IPS-18c (cell line): Measurements from ENCODE around the gene ARMC3.
"Not testable (repeated sequence)": the region's sequence is repeated elsewhere in the genome, so short reads cannot be mapped to it uniquely, and the experiment has no call there.

Experiments used
- H3K4me3 ChIP-seq: 2 replicates; pipeline ENCODE4 v1.7.0; 2013; ENCODE audit warnings: low read depth, mild to moderate bottlenecking, low read length, moderate library complexity; ENCODE audit not compliant: insufficient read depth
- H3K9me3 ChIP-seq: one replicate; pipeline ENCODE4 v1.6.1; 2013; ENCODE audit warnings: mild to moderate bottlenecking, low read length, moderate library complexity; ENCODE audit not compliant: control insufficient read depth, insufficient read depth

Gene ARMC3

DNA sequence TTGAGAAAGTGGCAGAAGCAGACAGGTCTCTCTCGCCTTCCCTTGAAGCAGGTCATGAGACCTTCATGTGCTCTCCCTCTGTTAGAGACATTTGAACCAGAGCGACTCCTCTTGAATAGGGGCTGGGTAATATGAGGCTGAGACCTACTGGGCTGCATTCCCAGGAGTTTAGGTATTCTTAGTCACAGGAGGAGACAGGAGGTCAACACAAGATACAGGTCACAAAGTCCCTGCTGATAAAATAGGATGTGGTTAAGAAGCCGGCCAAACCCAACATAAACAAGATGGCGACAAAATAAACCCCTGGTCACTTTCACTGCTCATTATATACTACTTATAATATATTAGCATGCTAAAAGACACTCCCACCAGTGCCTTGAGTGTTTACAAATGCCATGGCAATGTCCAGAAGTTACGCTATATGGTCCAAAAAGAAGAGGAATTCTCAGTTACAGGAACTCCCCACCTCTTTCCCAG lies 124.0 kb downstream of the ARMC3 start:
- Histone ChIP-seq H3K9me3 (peaks cover 2% of the 10 kb centered on the region), H3K4me3 (no peak overlapping the region)

DNA sequence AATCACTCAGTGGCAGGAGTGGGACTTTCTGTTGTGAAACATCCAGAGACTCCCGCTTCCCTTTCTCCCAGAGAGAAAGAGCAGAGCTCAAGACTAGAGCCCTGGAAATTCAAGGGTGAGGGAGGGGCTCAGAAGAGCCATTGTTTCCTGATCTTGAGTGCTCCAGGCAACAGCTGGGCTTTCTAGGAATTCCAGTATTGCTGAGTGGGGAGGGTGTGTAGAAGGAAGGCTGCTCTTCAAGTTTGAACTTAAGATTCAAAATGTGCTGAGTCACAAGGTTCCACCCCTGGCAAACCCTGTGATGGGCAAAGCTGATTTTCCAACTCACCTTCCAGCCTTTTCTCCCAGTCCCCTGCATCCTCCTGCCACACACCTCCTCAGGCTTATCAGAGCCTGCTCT lies 125.2 kb downstream of the ARMC3 start:
- Histone ChIP-seq H3K9me3 (peaks cover 2% of the 10 kb centered on the region), H3K4me3 (no peak overlapping the region)

DNA sequence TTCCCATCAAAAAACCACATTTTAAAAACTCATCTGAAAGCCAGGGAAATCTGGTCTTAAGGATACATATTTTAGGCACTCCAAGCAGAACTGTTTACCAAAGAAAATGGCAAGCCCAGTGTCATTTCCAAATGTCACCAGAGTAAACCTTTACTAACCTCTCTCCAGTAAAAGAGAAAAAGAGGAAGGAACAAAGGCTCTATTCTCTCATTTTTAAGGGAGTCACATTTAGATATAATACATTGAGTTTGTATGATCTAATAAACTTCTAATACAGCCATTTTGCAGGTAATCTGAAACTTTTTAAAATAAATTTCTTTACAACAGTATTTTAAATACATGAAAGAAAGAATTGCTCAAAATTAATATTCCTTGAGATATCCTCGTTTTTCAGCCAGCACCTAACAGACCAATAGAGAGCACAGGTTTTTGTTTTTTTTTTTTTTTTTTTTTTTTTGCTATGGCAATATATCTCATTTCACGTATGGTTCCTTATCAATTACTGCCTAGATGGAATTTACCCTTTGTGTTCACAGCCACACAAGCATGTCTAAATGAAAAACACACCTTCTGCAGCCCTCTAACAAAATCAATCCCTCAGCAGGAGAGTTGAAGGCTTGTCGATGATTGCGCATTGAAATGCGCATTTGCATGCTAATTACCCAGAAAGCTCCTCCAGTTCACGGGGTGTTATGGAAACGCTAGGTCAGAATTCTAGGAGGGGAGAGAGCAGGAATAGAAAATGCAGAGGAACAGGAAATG lies 127.8 kb downstream of the ARMC3 start:
- Histone ChIP-seq H3K4me3 (no peak overlapping the region), H3K9me3 (no peaks in the 10 kb centered on the region)

DNA sequence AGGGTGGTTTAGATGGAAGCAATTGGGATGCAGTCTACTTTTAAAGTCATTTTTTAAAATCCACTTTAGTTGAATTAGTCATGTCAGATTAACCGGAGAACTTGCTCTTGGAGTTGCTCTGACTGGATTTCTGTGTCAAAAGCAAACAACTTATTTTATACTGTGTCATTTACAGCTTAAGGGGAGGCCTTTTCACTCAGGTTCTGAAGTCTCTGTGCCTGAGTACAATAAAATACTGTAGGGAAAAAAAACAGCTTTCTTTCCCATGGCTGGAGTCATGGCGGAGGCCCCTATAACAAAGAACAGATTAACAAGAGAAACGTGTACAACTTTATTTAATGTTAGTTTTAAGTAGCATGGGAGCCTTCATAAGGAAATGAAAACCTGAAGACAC lies 128.3 kb downstream of the ARMC3 start:
- H3K4me3 ChIP-seq, result no peak overlapping the region

DNA sequence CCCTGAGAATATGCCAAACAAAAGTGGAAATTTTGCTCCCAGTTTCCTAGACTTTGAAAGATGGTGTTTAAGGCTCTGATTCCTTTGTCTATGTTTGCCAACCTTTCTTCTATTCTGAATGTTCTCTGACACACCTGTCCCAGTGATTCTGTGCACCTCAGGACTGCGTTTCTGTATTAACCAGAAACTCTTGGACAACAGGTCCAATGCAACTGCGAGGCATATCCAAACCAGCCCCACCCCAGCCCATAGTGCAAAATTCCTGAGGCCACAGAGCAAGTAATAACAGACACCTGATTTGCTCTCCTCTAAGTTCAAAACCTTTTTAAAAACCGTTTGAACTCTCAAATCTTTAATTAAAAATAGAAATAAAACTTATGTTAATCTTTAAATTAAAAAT lies 130.5 kb downstream of the ARMC3 start:
- H3K9me3 ChIP-seq, result no peaks in the 10 kb centered on the region
- H3K4me3 ChIP-seq, result no peak overlapping the region

More for the DNA sequence above, 128.3 kb downstream of the ARMC3 start:
- H3K9me3 ChIP-seq, result no peaks in the 10 kb centered on the region

DNA sequence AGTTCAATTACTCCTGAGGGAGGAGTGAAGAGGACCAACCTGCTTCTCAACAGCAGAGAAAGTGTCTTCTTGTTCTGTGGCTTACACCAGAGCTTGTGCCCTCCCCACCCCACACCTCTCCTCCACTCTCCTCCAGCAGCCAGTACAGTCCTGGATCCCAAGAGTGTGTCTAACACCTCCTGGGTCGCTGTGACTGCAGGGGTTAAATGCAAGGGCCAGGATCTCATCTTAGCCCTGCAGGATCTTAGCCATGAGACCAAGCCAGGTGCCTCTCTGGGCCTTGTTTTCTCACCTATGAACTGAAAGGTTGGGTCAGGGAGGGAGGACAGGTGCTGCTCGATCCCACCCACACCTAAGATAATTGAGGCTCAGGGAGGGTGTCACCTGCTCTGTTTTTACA lies 133.1 kb downstream of the ARMC3 start:
- Histone ChIP-seq H3K9me3 (no peaks in the 10 kb centered on the region), H3K4me3 (no peak overlapping the region)

DNA sequence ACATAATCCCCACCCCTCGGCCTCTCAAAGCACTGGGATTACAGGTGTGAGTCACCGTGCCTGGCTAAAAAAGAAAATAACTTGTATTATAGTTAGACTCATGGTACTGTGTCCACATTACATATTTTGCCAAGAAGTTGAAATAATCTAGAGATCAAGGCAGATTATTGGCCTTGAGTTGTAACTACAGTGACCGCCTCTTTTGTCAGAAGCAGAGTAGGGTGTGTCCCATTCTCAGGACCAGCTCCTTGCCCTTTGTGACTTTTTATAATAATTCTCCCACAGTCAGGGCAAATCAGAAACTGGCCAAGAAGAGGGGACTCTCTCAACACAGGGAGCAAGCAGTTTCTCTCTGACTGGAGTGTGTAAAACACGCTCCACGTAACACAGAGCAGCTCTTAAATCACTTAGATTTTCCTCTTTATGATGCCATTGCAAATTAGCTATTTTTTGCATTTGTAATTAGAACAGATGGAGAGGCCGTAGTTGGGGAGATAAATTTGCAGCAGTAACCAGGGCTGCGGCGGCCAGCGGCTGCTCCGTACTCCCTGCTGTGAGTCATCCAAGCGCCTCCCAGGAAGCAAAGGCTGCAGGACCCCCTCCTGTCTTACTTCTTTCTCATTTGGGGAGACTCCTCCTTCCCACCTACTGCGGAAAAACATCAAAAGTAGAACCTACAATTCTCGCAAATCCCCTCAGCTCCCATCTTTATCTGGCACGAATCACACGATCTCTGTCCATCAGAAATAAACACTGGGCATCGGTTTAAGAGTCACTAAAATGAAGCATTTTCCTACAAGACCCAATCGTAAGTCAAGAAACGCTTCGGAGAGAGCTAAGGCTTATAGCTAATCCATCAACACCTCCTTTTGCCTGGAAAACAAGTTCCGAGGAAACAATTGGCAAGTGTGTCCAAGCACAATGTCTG lies 135.5 kb downstream of the ARMC3 start:
- no peaks in the 10 kb centered on the region for H3K9me3 ChIP-seq
- H3K4me3 ChIP-seq, result no peak overlapping the region; the same call in 1 of the 2 replicates

DNA sequence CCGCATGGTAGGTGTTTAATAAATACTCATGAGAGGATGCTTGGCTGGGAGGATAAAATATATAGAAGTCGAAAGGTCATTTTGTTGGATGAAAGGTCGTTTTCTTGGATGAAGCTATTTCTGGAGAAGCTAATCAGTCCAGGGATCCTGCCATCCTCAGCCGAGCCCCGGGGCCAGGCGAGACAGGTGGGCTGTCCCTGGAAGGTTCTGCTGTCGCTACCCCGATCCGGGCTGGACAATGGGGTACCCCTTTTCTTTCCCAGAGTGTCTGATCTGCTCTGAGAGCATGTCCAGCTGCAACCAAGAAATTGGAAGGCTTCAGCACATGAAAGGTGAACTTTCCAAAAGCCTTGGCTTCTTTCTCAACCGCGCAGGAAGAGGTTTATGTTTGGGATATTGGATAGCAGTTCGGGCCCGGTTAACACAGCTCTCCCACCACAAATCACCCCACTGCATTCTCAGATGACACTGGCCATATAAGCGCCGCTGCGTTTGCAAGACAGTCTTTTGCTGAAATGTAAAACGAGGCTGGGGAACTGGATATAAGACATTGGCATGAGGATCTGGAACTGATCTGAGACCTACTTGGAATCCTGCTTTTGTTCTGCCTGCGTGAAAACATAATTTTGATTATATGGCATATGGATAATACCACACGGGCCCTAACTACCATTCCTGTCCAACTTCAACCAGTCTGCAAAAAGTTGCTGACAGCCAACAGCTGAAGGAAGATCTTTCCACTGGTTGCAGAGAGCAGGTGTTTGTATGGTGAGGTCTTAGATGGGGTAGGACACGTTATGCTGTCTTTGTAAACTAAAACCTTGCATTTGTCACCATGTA lies 136.3 kb downstream of the ARMC3 start:
- no peaks in the 10 kb centered on the region for H3K9me3 ChIP-seq
- no peak overlapping the region for H3K4me3 ChIP-seq

DNA sequence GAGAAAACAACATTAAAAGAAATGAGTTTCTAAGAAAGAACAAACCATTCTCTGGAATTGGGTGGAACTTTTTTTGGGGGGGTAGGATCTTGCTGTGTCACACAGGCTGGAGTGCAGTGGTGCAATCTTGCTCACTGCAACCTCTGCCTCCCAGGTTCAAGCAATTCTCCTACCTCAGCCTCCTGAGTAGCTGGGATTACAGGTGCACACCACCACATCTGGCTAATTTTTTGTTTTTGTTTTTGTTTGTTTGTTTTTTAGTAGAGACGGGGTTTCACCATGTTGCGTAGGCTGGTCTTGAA lies 136.9 kb downstream of the ARMC3 start:
- H3K4me3 ChIP-seq, H3K9me3 ChIP-seq: not testable (repeated sequence)

DNA sequence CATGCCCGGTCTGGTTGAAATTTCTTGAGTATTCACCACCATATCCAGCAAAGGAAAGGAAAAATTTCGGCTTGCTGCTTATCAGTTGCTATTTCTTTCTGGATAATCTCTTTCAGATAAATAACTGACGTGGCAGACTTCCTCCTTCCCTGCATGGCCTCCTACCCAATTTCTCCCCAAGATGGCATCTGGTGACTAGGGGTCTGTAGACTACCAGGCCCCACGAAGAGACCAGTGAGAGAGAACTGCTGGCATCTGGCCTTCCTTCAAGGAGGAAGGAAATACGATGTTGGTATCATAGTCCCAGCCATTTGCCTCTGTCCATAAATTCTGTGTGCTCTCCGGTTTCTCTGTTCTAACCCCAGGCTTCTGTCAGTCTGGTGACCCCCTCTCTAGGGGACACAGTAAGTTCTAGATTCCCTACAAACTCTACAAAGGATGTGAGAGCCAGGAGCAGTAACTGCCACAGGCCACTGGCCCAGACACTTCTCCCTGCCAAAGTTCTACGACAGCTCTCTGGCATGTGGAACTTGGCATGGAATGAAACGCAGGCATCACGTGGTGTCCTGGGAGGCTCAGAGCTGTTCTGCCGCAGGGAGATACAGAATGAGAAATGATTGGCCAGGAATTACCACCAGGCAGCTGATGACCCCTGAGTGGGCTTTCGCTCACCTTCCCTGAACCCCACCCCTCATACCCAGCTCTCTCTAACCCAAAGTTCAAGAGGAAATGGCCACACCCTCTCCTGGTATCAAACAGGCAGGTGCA lies 137.5 kb downstream of the ARMC3 start:
- Histone ChIP-seq H3K4me3 (no peak overlapping the region), H3K9me3 (no peaks in the 10 kb centered on the region)

DNA sequence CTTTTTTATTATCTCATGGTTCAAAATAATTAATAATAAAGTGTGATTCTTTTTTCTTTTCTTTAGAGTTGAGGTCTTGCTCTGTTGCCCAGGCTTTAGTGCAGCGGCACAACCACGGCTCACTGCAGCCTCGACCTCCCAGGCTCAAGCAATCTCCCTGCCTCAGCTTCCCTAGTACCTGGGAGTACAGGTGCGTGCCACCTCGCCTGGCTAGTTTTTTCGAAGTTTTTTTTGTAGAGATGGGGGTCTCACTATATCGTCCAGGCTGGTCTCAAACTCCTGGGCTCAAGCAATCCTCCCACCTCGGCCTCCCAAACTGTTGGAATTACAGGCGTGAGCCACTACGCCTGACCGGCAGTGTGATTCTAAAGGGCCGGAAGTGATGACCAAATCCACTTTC lies 139.5 kb downstream of the ARMC3 start:
- no peak overlapping the region for H3K4me3 ChIP-seq
- no peaks in the 10 kb centered on the region for H3K9me3 ChIP-seq

DNA sequence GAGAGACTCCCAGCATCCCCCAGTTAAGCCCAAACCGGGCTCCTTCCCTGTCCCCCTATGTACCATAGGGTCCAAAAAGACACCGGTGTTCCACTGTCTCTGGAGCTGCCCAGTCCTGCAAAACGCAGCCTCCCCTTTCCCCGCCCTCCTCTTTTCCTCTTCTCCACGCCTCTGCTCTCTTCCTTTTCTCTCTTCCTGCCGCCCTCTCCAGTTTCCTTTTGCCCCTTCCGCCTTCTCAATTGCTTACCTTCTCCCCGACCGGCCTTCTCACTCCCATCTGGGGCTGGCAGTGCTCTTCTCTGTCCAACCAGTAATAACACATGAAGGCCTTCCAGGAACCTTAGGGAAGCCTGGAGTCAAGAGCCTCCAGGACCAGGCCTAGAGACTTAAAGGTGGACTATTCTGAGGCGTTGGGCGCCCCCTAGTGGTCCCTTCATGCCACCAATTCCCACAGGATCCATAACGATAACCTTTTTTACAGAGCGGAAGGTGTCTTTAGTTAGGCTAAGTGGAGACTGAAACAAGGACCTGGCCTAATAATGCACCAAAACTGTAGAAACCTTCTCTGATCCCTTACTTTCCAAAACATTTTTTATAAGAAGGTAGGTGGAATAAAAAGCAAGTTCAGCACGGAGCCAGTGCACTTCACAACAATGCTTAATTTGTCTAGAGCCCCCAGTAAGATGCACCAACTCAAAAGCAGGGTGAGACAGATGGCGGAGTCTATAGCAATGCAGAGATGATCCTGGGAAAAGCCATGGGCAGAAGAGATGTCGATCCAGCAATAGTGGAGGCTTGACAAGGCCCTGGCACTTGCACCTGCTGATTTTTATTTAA lies 140.3 kb downstream of the ARMC3 start:
- H3K4me3 ChIP-seq, result no peak overlapping the region
- no peaks in the 10 kb centered on the region for H3K9me3 ChIP-seq

DNA sequence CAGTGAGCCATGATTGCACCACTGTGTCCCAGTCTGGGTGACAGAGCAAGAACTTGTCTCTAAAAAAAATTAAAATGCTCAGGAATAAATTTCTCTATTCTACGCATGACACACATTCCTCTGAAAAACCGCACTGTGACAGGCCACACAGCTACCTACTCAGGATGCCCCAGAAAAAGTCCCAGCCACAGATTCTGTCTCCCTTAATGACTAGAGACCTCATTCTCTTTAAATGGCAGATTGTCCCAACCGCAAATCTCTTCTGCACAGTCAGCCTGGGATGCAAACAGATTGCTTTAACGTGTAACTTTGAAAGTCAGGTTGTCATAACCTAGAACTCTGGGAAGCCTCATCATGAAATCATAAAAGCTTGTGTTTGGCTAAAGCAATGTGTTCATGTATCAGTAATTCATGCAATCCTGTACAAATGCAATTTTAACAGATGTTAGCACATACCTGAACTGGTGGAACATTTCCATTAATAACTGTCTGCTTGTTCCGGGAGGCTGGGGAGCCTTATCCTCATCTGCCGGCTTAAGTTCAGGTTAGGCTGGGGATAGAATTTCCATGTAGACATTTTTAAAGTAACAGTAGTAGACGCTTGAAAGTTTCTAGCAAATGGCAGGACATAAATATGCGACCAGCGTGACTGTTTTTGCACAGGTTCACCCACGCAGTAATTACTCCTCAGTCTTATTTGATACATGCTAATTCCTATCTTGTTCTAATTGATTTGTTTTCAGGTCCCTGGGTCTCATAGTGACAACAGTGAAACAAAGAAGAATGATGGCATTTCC lies 141.4 kb downstream of the ARMC3 start:
- H3K4me3 ChIP-seq, result no peak overlapping the region
- no peaks in the 10 kb centered on the region for H3K9me3 ChIP-seq

DNA sequence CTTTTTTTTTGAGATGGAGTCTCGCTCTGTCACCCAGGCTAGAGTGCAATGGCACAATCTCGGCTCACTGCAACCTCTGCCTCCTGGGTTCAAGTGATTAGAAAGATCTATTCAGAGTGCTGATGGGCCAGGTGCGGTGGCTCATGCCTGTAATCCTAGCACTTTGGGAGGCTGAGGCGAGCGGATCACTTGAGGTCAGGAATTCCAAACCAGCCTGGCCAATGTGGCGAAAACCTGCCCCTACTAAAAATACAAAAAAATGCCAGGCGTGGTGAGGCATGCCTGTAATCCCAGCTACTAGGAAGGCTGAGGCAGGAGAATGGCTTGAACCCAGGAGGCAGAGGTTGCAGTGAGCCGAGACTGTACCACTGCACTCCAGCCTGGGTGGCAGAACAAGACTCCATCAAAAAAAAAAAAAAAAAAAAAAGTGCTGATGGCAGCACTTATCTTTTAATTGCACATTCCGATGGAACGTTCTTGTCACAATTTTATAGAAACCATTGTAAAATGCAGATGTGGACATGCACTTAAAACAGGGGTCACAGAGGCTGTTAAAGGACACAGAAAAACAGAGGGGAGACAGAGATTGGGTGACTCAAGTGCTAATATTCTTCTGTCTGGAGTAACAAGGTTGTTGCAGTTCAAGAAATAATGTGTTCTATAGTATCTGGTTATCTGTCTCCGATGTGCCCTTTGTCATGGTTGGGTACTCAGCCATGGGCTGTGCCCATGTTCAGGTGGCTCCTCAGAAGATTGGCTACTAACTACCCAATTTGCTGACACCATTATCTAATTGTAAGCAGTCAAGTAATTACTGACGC lies 142.4 kb downstream of the ARMC3 start:
- not testable (repeated sequence) for H3K9me3 ChIP-seq

DNA sequence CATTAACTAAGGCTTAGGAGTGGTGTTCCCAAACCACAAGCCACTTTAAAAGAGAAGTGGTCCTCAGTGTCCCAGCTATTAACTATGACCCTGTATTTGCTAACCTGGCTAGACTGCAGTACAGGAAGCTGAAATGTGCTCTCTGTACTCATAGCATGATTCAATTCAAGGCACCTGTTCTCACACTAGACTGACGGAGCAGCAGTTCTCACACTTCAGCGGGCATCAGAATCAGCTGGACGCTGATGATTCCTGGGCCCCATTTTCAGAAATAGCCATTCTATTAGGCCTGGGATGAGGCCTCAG lies 143.0 kb downstream of the ARMC3 start:
- Histone ChIP-seq H3K4me3 (no peak overlapping the region), H3K9me3 (no peaks in the 10 kb centered on the region)

More for the DNA sequence above, 142.4 kb downstream of the ARMC3 start:
- H3K4me3 ChIP-seq, result not testable (repeated sequence)
